HG03442 (cell line): ENCODE results near the gene ST8SIA2.
"Not testable (repeated sequence)": the region's sequence is repeated elsewhere in the genome, so short reads cannot be mapped to it uniquely, and the experiment has no call there.

Experiments used
- ATAC-seq: cut with Tn5 transposase; IDR thresholded peaks from one replicate; pipeline ENCODE4 v1.9.1; 2021; ENCODE audit warnings: mild to moderate bottlenecking, moderate library complexity; ENCODE audit not compliant: unreplicated experiment

Gene ST8SIA2

GRCh38 chr15:92435145-92435544 lies 41.5 kb downstream of the ST8SIA2 start:
- no peak for ATAC-seq

GRCh38 chr15:92438471-92438870 lies 44.8 kb downstream of the ST8SIA2 start:
- ATAC-seq = no peak

GRCh38 chr15:92443381-92443780 lies 49.7 kb downstream of the ST8SIA2 start:
- no peak for ATAC-seq

GRCh38 chr15:92444631-92445030 lies 51.0 kb downstream of the ST8SIA2 start:
- ATAC-seq = no peak

- no peak for ATAC-seq
These were observed 54.7 kb downstream of the ST8SIA2 start for GRCh38 chr15:92448370-92448769.

GRCh38 chr15:92449476-92449875 lies 55.8 kb downstream of the ST8SIA2 start:
- no peak for ATAC-seq

GRCh38 chr15:92451225-92451825 lies 57.6 kb downstream of the ST8SIA2 start:
- ATAC-seq = no peak

GRCh38 chr15:92452143-92452542 lies 58.5 kb downstream of the ST8SIA2 start:
- ATAC-seq = no peak

GRCh38 chr15:92453607-92454006 lies 59.9 kb downstream of the ST8SIA2 start:
- ATAC-seq = no peak

- ATAC-seq = no peak
These were observed 60.9 kb downstream of the ST8SIA2 start for GRCh38 chr15:92454555-92455105.

- no peak for ATAC-seq
These were observed 61.6 kb downstream of the ST8SIA2 start for GRCh38 chr15:92455271-92455670.

GRCh38 chr15:92457471-92458041 lies 63.9 kb downstream of the ST8SIA2 start:
- ATAC-seq = no peak

GRCh38 chr15:92460023-92460422 lies 66.3 kb downstream of the ST8SIA2 start:
- ATAC-seq = no peak

GRCh38 chr15:92462424-92463125 lies 68.9 kb downstream of the ST8SIA2 start:
- ATAC-seq = no peak

- no peak for ATAC-seq
These were observed 69.7 kb downstream of the ST8SIA2 start for GRCh38 chr15:92463352-92463751.

GRCh38 chr15:92463826-92464225 lies 70.1 kb downstream of the ST8SIA2 start:
- no peak for ATAC-seq

- no peak for ATAC-seq
These were observed 73.2 kb downstream of the ST8SIA2 start for GRCh38 chr15:92466834-92467233.

- ATAC-seq = no peak
These were observed 73.6 kb downstream of the ST8SIA2 start for GRCh38 chr15:92467245-92467644.

- no peak for ATAC-seq
These were observed 75.3 kb downstream of the ST8SIA2 start for GRCh38 chr15:92468991-92469390.

- no peak for ATAC-seq
These were observed 77.6 kb downstream of the ST8SIA2 start for GRCh38 chr15:92471288-92471687.

- no peak for ATAC-seq
These were observed 80.1 kb downstream of the ST8SIA2 start for GRCh38 chr15:92473756-92474155.

- ATAC-seq = not testable (repeated sequence)
These were observed 86.0 kb downstream of the ST8SIA2 start for GRCh38 chr15:92479730-92480129.
